ENCODE data around the gene AKR7A2. TPM values are rescaled to one million over a fixed set of nuclear protein-coding genes. Genes with fewer than 3 reads are reported as not detected.

Gene AKR7A2
- polyA plus RNA-seq, 1 donor (not counting 4 experiments of a cell fraction or from before 2014, with no cell fraction given) = 21.4 TPM

DNA sequence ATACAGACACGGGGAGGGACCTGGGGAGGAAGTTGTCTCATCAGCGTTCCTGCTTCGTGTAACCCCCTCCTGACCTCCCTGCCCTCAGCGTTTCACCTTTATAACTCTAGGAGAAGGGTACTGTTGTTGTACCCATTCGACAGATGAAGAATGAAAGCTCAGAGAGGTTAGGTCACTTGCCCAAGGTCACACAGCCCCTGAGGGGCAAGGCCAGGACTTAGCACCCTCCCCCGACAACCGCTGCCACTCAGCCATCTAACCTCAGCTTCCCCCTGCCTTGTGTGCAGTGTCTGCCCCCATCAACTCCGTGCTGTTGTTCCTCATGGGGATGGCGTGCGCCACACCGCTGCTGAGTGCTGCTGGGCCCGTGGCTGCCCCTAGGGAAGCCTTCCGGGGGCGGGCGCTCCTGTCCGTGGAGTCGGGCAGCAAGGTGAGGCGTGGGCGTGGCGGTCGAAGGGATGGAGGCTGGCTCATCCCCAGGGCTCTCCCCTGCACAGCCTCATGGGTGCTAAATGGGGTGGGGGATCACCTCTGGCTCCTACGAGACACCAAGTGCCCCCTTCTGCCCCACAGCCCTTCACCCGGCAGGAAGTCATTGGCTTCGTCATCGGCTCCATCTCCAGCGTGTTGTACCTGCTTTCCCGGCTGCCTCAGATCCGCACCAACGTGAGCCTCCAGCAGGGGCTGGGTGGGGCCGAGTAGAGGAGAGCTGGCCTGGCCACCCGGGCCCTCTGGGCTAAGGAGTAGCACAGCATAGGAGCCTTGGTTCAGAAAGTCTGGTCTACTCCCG is 14.2 kb upstream of the AKR7A2 start:
- dilution Hi-C loops (cut with MboI; ENCODE audit: extremely low pct_ligation_motif_present, low sequenced_read_pairs) = no loop called here

DNA sequence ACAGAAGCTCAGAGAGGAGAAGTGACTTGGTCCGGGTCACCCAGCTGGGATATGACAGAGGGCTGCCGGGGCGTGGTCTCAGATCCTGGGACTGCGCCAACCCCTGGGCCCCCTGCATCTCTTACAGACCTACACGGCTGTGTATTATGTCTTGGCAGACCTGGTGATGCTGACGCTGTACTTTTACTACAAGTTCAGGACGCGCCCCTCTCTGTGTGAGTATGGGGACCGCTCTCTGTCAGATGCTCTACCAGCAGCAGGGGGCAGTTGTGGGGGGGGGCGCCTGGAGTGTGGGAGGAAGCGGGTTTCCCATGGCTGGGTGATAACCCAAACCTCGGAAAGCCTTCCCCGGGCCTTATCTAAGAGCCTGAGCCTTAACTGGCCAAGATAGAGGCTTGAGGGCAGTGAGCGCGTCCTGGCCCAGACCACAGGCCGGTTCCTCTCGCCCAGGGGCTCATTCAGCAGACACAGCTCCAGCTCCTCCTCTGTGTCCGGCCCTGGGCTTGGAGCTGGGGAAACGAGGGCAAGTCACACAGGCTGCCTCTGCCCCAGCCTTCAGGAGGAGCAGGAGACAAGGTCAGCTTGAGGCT is 13.5 kb upstream of the AKR7A2 start:
- Histone ChIP-seq H3K4me3 (ENCODE audit: control insufficient read depth in 2 of 3, extremely low read depth in 1 of 3, insufficient read depth in 2 of 3, low read depth in 1 of 3, low read length in 3 of 3) (no peak overlapping the region), H3K9me1 (ENCODE audit: control insufficient read depth, extremely low read depth, insufficient read depth, low read length) (no peaks in the 10 kb centered on the region), H3K9ac (ENCODE audit: control insufficient read depth, extremely low read depth, insufficient read depth, low read length) (no peak overlapping the region), H3K27ac (ENCODE audit: control insufficient read depth, insufficient read depth, low read length) (no peak overlapping the region), H4K20me1 (ENCODE audit: control insufficient read depth, extremely low read depth, insufficient read depth, low read length) (peaks cover 3% of the 10 kb centered on the region), H3K4me1 (ENCODE audit: control insufficient read depth, extremely low read depth, insufficient read depth, low read length) (no peaks in the 10 kb centered on the region), H3K36me3 (ENCODE audit: control insufficient read depth in 2 of 2, extremely low read depth in 1 of 2, insufficient read depth in 2 of 2, low read length in 2 of 2) (peaks cover 0 to 23% of the 10 kb centered on the region in 2 experiments), H3K79me2 (ENCODE audit: control insufficient read depth, insufficient read depth, low read length) (no peaks in the 10 kb centered on the region), H3K4me2 (ENCODE audit: control insufficient read depth, extremely low read depth, insufficient read depth, low read depth, low read length) (no peak overlapping the region), H3K27me3 (ENCODE audit: control insufficient read depth, extremely low read depth, insufficient read depth, low read length) (no peaks in the 10 kb centered on the region), H3K9me3 (ENCODE audit: control insufficient read depth, low read depth, low read length) (no peaks in the 10 kb centered on the region), H2AFZ (ENCODE audit: control insufficient read depth, low read length) (no peak overlapping the region)
- dilution Hi-C loops (cut with MboI; ENCODE audit: extremely low pct_ligation_motif_present, low sequenced_read_pairs) = no loop called here
- TF ChIP-seq, protein P1, sequence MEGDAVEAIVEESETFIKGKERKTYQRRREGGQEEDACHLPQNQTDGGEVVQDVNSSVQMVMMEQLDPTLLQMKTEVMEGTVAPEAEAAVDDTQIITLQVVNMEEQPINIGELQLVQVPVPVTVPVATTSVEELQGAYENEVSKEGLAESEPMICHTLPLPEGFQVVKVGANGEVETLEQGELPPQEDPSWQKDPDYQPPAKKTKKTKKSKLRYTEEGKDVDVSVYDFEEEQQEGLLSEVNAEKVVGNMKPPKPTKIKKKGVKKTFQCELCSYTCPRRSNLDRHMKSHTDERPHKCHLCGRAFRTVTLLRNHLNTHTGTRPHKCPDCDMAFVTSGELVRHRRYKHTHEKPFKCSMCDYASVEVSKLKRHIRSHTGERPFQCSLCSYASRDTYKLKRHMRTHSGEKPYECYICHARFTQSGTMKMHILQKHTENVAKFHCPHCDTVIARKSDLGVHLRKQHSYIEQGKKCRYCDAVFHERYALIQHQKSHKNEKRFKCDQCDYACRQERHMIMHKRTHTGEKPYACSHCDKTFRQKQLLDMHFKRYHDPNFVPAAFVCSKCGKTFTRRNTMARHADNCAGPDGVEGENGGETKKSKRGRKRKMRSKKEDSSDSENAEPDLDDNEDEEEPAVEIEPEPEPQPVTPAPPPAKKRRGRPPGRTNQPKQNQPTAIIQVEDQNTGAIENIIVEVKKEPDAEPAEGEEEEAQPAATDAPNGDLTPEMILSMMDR (optimal IDR thresholded peaks at IDR 0.05 in 1 of 3, IDR thresholded peaks at IDR 0.05 in 1 of 3, conservative IDR thresholded peaks at IDR 0.05 in 1 of 3; ENCODE audit: extremely low read depth in 1 of 3, insufficient read depth in 2 of 3, low read length in 3 of 3) = no peak
- TF ChIP-seq EZH2 (IDR thresholded peaks at IDR 0.05; ENCODE audit: low read length) = no peak
- no peak for DNase-seq (ENCODE audit: low read depth, low spot score)
- FAIRE-seq = no peak

More for the DNA sequence above, 14.2 kb upstream of the AKR7A2 start:
- Histone ChIP-seq H4K20me1 (ENCODE audit: control insufficient read depth, extremely low read depth, insufficient read depth, low read length) (peaks cover 3% of the 10 kb centered on the region), H3K27me3 (ENCODE audit: control insufficient read depth, extremely low read depth, insufficient read depth, low read length) (no peaks in the 10 kb centered on the region), H3K27ac (ENCODE audit: control insufficient read depth, insufficient read depth, low read length) (no peak overlapping the region), H3K4me3 (ENCODE audit: control insufficient read depth in 2 of 3, extremely low read depth in 1 of 3, insufficient read depth in 2 of 3, low read depth in 1 of 3, low read length in 3 of 3) (no peak overlapping the region), H3K36me3 (ENCODE audit: control insufficient read depth in 2 of 2, extremely low read depth in 1 of 2, insufficient read depth in 2 of 2, low read length in 2 of 2) (peaks cover 0 to 25% of the 10 kb centered on the region in 2 experiments), H3K79me2 (ENCODE audit: control insufficient read depth, insufficient read depth, low read length) (no peaks in the 10 kb centered on the region), H3K9me1 (ENCODE audit: control insufficient read depth, extremely low read depth, insufficient read depth, low read length) (no peaks in the 10 kb centered on the region), H3K4me1 (ENCODE audit: control insufficient read depth, extremely low read depth, insufficient read depth, low read length) (no peaks in the 10 kb centered on the region), H3K9ac (ENCODE audit: control insufficient read depth, extremely low read depth, insufficient read depth, low read length) (no peak overlapping the region), H2AFZ (ENCODE audit: control insufficient read depth, low read length) (no peak overlapping the region), H3K9me3 (ENCODE audit: control insufficient read depth, low read depth, low read length) (no peaks in the 10 kb centered on the region), H3K4me2 (ENCODE audit: control insufficient read depth, extremely low read depth, insufficient read depth, low read depth, low read length) (no peak overlapping the region)
- DNase-seq (ENCODE audit: low read depth, low spot score) = no peak
- FAIRE-seq = no peak
- TF ChIP-seq EZH2 (IDR thresholded peaks at IDR 0.05; ENCODE audit: low read length) = no peak
- TF ChIP-seq, protein P1 (optimal IDR thresholded peaks at IDR 0.05 in 1 of 3, IDR thresholded peaks at IDR 0.05 in 1 of 3, conservative IDR thresholded peaks at IDR 0.05 in 1 of 3; ENCODE audit: extremely low read depth in 1 of 3, insufficient read depth in 2 of 3, low read length in 3 of 3) = no peak
